DMS79 (cell line): ENCODE data around the gene NPAS3.

Experiments used
- DNase-seq: peaks from one replicate; lab custom pipeline; 2025; lab: John Stamatoyannopoulos, UW

The NPAS3 gene

DNA sequence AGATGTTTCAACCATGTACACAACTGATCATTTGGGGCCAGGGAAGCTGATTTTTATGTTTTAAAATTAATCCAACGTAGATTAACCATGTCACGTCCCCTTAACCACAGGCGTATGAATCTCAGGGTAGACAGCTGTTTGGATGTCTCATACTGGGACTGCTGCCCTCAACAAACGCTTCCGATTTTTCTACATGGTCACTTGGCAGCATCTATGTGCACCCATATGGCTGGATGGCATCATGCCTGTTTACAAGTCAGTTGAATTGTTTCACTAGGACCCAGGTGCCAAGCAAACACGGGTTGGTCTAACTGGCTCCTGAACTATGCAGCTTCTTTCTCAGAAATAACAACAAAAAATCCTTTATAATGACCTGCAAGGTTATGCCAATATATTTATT lies 393.8 kb downstream of the NPAS3 start:
- no peak for DNase-seq

DNA sequence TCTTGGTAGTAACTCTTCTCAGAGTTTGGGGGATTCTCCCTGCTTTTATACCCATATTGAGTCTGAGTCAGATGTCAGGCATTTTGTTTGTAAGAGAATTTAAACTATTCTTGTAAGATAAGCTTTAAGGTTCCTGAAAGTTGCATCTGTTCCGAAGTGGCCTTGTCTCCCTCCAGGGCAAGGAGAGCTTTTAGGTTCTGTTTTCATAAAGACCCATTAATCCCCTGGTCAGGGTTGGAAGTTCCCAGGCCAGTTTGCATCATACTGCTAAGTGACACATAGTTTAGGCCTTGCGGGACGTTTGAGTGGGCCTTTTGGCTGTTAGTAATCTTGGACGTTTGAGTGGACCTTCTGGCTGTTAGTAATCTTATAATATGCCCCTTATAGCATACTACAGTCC lies 396.7 kb downstream of the NPAS3 start:
- no peak for DNase-seq

DNA sequence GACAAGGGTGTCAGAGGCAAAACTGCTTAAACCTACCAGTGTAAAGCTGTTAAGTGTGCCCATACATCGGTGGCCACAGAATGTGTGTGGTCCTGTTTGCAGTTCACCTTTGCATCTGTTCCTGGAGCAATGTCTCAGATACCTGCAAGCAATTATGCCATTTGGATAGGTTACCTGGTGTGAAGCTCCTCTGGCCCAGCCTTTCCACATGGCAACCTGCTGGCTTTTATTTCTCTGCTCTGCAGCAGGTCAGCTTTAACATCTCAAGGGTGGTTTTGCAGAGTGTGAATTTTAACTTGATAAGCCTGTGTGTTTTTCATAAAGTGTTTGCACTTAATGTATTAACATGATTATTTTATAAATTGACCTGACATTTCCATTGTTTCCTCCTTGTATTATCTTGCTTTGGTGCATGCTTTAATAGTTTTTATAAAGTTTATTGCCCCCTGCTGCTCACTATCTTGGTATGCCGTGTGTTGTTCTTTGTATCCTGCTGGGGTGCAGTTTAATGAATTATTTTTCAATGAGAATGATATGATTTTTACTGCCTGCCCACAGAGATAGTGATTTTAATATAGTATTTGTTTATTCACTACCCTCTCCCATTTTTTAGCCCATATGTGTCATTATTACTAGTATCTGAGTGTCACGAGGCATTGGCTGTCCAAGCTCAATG lies 403.8 kb downstream of the NPAS3 start:
- no peak for DNase-seq

DNA sequence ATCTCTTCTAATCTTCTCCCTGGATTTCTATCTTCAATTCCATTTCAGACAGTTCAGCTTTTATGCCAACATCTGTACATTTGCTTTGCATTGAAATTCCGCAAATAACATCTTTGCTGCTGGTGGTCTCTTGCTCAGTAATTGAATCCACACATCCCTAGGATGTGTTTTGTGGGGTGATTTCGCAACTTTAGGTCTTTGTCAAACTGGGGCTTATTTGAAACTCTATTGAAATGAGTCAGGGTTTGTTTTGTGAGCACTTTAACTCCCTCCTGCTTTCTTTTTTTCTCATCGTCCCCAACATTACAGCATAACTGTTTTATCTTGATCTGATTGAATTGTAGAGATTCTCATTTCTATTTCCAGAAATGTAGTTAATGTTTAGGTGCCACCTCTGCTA lies 404.3 kb downstream of the NPAS3 start:
- DNase-seq = no peak

DNA sequence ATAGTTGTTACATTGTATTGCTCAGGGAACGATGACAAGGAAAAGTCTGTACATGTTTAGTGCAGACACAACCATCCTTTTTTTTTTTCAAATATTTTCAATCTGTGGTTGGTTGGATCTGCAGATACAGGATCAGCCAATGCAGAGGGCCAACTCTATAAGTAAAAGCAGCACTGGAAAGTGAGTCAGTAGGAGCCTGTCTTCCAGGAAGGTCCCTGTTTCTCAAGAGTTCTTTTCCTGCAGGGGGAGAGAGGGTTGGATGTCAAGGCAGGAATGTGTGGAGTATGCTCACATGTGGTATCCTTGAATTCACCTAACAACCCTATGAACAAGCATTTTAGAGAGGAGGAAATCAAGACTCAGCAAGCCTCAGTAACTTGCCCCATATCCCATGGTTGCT lies 409.1 kb downstream of the NPAS3 start:
- no peak for DNase-seq

DNA sequence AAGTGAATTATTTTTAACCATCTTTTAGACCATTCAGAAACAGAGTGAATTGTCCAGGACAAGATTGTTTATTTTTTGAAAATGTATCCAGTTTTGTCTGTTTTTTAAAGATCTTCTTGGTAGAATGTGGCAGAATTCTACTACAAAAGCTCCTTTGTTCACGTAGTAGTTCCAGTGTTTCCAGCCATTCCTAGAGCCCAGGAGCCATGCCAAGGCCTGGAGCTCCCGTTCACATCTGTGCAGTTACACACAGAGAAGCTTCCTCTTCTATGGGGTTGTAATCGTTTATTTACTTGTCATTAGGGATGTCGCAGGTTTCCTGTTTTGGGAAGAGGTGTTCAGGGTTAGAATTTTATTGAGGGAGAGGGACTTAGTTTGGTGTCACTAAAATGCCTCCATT lies 409.8 kb downstream of the NPAS3 start:
- DNase-seq = no peak

DNA sequence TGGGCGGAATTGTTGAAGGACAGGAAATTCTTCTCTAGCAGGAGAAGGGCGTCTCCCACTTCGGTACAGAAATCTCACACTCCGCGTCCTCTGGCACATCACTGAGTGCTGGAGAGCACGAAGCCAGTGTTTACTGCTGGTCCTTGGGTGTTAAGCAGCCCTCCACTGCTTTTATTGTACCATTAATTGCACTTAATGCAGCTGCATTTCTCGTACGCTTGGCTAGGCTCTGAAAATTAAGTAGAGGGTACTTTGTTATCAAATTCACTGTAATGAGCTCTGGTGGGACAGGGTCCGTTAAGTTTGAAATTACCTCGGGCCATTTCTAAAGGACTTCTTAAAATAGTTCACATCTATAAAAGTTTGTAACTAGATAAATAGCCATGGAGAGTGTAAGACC lies 411.2 kb downstream of the NPAS3 start:
- no peak for DNase-seq

DNA sequence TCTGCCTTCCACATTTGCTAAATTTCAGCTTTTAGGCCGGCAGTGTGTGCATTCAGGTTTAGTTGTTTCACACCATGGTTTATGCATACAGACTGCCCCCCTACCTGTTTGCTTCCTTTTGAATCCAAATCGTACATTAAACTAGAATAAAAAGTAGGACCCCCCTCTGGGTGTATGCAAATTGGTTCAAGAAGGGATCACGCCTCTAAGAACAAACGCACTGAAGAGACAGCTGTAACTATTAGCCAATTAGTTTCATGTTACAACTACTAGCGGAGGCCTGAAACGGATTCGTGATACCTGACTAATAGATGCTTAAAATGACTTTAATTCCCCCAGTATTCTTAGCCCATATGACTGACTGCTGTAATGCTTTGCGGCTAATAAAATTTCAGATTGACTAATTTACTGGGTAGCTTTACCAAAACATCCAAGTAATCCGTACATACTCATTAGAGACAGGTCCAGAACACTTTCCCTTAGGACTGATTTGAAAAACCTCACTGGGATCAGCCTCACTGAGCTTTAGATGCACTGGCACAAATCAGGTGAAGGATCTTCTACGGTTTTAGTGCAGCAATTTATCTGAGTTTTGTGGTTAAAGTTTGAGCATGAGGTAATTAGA lies 411.8 kb downstream of the NPAS3 start:
- no peak for DNase-seq

DNA sequence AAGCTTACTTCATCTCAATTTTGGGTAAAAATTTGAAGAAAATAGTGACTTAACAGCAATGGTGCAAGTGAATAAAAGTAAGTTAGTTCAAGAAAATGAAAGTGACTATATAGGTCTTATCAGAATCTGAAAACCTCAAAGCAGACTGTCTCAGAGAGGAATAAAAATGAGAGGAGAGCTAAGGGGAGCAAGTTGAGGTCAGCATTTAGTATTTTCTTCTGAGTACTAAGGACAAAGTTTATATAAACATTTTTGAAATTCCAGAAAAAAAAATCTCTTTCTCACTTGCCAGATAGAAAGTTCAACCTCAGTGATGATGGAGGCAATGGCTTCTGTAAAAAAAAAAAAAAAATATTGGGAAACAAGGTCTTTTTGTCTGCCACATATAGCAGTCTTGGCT lies 414.1 kb downstream of the NPAS3 start:
- no peak for DNase-seq

DNA sequence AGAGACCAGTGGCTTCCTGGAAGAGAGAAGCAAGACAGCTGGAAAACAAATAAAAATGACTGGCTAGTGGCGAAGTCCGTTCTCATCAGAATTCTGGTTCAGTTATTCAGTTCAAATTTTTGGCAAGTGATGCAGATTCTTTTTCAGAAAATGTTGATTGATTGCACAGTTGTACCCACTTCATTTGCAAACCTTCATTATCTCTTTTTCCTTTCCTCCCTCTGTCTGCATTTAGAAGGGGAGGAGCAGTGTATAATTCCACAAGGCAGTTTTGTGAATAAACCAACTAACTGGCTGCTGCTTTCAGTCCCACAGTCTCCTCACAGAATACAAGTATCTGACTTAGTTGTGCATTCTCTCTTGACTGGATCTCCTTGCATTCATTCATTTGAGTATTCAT lies 417.5 kb downstream of the NPAS3 start:
- DNase-seq = no peak

DNA sequence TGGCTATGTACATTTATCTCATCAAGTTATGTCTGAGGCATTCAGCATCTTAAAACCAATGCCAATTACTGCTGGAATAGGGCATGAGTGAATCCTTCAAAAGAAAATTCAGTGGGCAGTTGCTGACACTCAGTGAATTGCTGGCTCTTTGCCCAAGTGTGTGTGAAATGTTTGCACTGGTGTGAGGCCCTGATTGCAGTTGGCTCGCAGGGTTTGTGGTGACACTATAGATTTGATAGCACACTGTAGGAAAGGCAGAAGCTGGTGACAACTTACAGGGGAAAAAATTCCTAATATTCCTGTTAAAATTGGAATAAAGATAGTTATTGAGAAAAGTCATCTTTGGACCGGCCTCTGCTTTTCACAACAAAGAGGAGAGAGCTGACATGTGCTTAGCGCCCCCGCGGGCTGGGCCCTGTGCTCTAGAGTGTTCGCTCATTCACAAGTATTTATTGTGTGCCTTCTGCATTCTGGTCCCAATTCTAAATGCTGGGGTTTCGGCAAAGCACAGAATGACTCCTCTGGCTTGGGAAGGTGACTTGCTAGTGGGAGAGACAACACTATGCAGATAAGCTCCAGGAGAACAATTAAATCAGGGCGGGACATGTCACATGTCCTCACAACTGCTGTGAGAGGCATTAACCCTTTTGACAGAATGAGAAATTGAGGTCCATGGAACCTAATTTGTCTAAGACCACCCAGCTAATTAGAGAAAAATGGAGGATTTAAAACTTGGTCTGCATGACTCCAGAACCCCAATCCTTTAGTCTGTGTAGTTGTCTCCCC lies 418.7 kb downstream of the NPAS3 start:
- DNase-seq = no peak

DNA sequence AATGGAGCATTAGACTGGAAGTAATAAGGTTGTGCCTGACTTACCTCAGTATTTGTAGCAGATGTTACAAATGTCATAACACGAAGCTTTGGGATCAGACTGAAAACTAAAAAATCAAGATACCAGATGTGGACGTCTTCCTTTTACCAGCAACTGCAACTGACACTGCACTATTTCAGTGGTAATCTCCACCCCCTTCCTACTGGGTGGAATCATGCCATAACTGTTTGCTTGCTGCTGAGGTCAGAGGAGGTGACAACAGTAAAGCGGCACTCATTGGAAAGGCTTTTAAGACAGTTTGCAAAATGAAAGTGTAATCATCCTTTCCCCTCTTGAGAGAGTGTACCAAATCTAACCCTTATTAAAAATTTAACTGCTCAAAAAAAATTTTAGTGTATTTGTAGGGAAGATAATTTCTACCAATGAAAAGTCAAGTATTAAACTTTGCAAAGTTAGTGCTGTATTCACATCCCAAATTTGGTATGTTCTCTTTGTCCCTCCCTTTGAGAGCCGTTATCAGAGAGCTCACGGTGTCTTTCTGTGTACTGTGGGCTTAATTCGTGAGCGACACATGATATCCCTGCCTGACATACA lies 420.7 kb downstream of the NPAS3 start:
- DNase-seq = no peak

DNA sequence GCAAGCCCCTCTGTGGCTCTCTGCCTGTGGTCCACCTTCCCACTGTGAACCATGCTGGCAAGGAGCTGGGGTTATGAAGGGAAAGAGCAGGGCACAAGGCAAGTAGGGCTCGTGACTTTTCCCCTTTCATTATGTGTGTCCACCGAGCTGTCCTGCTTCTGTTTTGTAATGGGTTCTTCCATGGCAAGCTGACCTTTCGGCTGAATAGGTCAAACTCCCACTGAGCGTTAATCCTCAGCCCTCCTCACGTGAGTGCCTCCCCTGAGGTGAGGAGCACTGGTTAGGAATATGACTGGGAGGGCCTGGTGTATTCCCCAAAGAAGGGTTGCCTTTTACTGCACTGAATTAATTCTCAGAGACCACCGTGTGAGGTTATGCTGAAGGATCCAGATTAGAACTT lies 424.3 kb downstream of the NPAS3 start:
- no peak for DNase-seq

DNA sequence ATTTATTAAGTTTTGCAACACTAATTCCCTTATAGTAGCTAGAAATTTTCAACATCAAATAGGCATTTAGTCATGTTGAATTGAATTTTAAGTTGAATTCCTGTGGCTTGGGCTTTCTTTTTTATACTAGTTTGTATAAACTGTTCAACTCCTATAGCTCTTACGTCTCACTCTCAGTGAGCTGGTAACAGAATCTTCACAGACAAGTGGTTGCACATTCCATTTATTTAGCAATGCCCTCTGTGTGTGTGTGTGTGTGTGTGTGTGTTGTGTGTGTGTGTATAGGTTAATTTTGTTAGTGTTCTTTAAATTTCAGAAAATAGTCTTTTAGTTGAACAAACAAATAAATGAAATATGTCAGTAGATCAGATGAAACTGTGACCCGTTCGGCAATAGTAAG lies 425.0 kb downstream of the NPAS3 start:
- DNase-seq = no peak

DNA sequence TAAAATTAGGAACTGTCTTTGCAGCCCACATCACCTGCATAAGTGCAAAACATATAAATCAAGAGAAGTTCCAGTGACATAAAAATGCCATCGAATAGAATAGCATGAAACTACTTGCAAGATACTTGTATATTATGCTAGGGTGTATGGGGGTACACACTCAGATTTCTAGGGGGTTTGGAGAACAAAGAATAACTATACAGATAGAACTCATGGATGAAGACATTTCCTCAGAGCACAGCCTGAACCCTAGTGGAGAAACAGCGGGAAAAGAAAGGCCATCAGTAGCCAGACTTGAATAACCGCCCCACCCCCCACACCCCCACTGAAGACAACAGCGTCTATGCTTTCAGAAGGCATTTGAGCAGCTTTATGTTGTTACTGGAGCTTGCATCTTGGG lies 425.8 kb downstream of the NPAS3 start:
- DNase-seq = no peak

DNA sequence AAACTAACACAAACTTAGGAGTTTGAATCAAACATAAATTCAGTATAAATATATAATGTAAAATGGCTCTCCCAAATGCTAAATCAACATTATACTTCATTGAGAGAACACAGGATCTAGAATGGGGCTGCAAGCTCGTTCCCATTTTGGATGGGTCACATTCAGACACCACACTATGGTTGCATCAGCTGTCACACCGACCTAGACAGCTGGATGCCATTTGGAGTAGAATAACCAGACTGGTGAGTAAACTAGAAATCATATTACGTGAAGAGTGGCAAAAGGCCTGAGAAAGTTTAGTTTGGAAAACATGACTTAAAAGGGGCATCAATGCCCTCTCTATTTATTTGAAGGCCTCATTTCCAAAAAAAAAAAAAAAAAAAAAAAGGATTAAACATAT lies 430.4 kb downstream of the NPAS3 start:
- no peak for DNase-seq

DNA sequence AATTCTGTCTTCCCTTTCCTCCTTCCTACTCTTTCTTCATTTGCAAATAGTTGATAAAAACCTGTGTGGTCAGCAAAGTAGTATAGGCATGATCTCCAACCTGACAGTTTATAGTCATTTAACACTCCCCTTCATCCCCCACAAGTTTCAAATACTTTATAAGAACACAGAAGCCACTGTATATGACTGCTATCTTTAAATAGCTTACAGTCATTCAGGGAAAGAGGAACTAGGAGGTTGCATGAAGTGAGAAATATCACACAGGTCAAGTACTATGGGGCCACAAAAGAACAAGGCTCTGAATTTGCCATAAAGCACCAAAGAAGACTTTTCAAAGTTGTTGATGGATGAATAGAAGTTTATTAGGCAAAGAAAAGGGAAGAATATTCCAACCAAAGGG lies 431.3 kb downstream of the NPAS3 start:
- no peak for DNase-seq

DNA sequence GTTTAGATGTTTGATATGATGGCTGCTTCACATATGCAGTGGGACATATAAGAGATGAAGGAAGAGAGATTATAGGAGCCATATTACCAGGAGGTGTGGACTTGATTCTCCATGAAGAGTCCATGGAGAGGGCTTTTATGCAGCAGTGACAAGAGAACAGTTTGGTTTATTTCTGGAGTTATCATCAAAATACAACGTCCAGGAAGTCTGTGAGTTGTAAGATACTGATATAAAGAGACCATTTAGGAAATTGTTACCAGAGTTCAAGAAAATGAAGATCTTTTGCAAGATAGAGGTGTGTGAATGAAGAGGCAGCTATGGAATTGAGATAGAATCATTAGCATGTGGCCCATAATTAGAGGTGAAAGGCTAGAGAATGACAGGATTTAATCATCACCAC lies 431.7 kb downstream of the NPAS3 start:
- DNase-seq = no peak

DNA sequence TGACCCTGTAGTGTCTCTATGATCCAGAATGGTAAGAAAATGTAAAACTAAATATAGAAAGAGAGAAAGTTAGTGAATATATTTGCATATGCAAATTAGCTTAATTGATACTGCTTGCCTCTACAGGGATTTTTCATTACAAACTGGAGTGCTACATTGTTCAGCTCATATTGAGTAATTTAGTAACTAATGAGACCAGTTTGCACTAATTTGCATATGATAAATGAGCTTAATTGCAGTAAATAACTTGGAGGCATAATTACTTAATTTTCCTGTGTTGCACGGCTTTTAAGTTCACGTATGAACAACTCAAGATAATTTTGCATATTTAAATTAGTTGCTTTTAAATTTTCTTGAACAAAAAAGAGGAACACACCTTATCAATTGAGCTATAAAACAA lies 436.5 kb downstream of the NPAS3 start:
- no peak for DNase-seq

DNA sequence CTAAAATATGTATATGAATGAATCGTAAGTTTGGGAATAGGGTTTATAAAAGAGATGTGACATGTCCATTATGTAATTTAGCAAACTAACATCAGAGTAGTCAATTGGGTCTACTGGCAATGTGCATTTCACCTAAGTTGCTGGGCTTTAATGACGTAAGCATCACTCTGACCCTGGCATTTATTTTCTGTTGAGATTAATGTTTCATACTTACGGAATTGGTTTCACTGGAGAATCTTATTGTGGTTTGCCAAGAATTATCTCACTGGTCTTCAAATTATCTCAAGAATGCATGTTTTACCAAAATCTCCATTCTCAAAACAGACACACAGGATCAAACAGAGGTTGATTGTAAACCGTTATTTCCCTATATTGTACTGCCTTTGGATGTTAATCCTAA lies 437.1 kb downstream of the NPAS3 start:
- DNase-seq = no peak

DNA sequence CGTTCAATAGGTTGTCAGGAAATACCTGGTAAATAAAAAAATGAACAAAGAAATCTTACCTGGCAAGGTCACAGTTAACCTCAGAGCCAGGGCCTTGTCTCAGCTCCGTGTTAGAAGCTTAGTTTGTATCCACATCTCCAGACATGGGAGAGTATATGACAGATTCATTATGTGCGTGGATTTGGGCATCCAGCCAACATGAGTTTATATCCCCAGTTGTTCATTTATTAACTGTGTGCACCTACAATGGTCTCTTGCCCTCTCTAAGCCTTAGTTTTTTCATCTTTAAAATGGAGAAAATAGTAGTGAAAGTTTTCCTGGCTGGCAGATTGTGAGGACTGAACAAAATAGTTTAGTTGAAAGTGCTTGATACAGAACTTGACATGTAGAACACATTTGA lies 437.8 kb downstream of the NPAS3 start:
- no peak for DNase-seq

DNA sequence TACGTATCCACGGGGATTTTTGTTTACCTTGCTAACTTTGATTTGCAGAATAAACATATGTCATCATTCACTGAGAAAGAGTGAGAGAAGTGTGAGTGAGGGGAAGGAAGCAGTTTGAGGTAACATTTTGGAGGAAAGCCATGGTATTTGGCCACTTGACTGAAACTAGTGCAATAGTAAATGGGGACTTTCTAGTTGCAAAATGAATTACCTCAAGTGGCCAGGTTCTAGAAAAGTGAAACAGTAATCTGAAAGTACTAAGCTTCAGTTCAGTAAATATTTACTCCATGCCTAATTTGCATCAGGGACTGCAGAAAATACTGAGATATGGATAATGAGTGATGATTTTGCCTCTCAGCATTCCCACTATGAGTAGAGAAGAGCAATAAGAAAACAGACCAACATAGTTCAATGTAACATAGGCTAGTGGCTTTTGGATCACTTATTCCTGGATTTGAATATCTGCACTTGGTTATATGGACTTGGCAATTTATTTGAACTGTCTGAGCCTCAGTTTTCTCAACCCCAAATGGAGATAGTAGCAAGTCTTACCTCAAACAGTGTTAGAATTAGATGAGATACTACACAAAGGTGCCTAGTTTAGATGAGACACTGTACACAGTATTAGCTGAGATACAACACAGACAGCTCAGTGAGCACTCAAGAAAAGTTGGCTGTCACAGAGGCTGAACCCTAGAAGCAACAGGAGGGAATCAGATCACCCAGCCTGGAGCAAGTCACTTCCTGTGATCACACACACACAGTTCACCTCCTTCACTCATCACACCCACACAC lies 439.1 kb downstream of the NPAS3 start:
- DNase-seq = no peak
